Endodermal cell (in vitro differentiated cells): ENCODE results near the gene RAB38. TPM values are rescaled to one million over a fixed set of nuclear protein-coding genes. Genes with fewer than 3 reads are reported as not detected.

Experiments used
- DNase-seq: peaks from one replicate; pipeline ENCODE4 v3.0.0-alpha.2; 2017
- H3K27ac ChIP-seq: 2 replicates; pipeline ENCODE4 v1.5.1; 2013; ENCODE audit warnings: mild to moderate bottlenecking, low read depth, low read length, moderate library complexity
- H3K27me3 ChIP-seq: 2 replicates; pipeline ENCODE4 v1.6.1; 2013; ENCODE audit warnings: mild to moderate bottlenecking, low read length, moderate library complexity; ENCODE audit not compliant: insufficient read depth, control insufficient read depth, poor library complexity, severe bottlenecking
- H3K36me3 ChIP-seq: 2 replicates; pipeline ENCODE4 v1.7.0; 2013; ENCODE audit warnings: mild to moderate bottlenecking, low read length, moderate library complexity; ENCODE audit not compliant: control insufficient read depth, insufficient read depth
- H3K4me1 ChIP-seq: one replicate; pipeline ENCODE4 v1.7.0; 2013; ENCODE audit warnings: low read length; ENCODE audit not compliant: control insufficient read depth, insufficient read depth
- H3K4me3 ChIP-seq: 2 replicates; pipeline ENCODE4 v1.5.1; 2013; ENCODE audit warnings: mild to moderate bottlenecking, low read length, moderate library complexity
- H3K9ac ChIP-seq: 2 replicates; pipeline ENCODE4 v1.6.1; 2013; ENCODE audit warnings: mild to moderate bottlenecking, low read length, moderate library complexity; ENCODE audit not compliant: poor library complexity, severe bottlenecking; ENCODE audit errors: extremely low read depth
- H3K9me3 ChIP-seq: 2 replicates; pipeline ENCODE4 v1.6.1; 2013; ENCODE audit warnings: mild to moderate bottlenecking, low read length, moderate library complexity; ENCODE audit not compliant: control insufficient read depth
- H3K27ac Mint-ChIP-seq: 2 replicates; pipeline ENCODE4 v1.8.0; 2020; ENCODE audit warnings: mixed read lengths
- H3K27me3 Mint-ChIP-seq: 2 replicates; pipeline ENCODE4 v1.8.0; 2021; ENCODE audit warnings: mild to moderate bottlenecking, mixed read lengths; ENCODE audit not compliant: insufficient read depth
- H3K36me3 Mint-ChIP-seq: 2 replicates; pipeline ENCODE4 v1.8.0; 2020; ENCODE audit warnings: low read depth, mixed read lengths
- H3K4me1 Mint-ChIP-seq: 2 replicates; pipeline ENCODE4 v1.8.0; 2020; ENCODE audit warnings: mixed read lengths
- H3K4me3 Mint-ChIP-seq: 2 replicates; pipeline ENCODE4 v1.8.0; 2020; ENCODE audit warnings: mild to moderate bottlenecking, moderate library complexity, mixed read lengths
- H3K9me3 Mint-ChIP-seq: 2 replicates; pipeline ENCODE4 v1.8.0; 2020; ENCODE audit warnings: mild to moderate bottlenecking, mixed read lengths
- WGBS, 2 experiments: methylation state at CpG; one replicate each; pipeline versions ENCODE4 v1.1.5 to v1.1.7; 2013; ENCODE audit warnings: missing lambda C conversion rate in 2 of 2, mixed read lengths in 1 of 2; ENCODE audit not compliant: insufficient coverage in 1 of 2, insufficient read length in 1 of 2; 5-methylcytosine and 5-hydroxymethylcytosine counted together
- total RNA-seq, 2 donors: library from RNA; stranded (reverse); fragmentation: NEBNext Ultra II Directional in 1 of 2; extraction: Animal tissue kit (Norgen Biotek cat#: 25700) in 1 of 2; gene quantifications; 2 replicates in 1 of 2; 3 replicates in 1 of 2; pipeline ENCODE4 v1.2.1, GENCODE V29; 2021
- TF ChIP-seq, protein P1 (sequence below): fragments of 200-600 bp; sonication (generic); conservative IDR thresholded peaks from 2 replicates; pipeline ENCODE4 v1.5.0; 2021; ENCODE audit warnings: antibody characterized with exemption, mild to moderate bottlenecking

RAB38 gene
- total RNA-seq, 2 donors from 2014 or later = 12.3 to 15.0 TPM

DNA sequence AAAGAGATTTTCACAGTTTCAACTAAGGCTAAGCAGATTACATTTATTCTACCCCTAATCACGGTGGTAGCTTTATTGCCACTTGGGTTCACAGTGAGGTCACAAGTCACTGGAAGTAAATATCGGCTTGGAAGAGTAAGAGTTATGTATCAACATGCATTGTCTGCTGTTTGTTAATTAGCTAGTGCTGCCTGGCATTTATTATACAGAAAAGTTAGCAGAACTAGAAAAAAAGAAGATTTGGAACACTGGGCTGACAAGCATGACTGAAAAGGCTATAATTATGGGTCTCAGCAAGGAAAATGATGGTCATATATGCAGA, 13.7 kb upstream of the RAB38 start:
- H3K4me1 Mint-ChIP-seq = peaks cover 4% of the 10 kb centered on the region
- H3K4me3 ChIP-seq = no peak overlapping the region
- H3K27ac ChIP-seq = no peak overlapping the region
- TF ChIP-seq, protein P1, sequence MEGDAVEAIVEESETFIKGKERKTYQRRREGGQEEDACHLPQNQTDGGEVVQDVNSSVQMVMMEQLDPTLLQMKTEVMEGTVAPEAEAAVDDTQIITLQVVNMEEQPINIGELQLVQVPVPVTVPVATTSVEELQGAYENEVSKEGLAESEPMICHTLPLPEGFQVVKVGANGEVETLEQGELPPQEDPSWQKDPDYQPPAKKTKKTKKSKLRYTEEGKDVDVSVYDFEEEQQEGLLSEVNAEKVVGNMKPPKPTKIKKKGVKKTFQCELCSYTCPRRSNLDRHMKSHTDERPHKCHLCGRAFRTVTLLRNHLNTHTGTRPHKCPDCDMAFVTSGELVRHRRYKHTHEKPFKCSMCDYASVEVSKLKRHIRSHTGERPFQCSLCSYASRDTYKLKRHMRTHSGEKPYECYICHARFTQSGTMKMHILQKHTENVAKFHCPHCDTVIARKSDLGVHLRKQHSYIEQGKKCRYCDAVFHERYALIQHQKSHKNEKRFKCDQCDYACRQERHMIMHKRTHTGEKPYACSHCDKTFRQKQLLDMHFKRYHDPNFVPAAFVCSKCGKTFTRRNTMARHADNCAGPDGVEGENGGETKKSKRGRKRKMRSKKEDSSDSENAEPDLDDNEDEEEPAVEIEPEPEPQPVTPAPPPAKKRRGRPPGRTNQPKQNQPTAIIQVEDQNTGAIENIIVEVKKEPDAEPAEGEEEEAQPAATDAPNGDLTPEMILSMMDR = no peak
- H3K27ac Mint-ChIP-seq = no peak overlapping the region
- H3K27me3 ChIP-seq = no peaks in the 10 kb centered on the region
- no peak overlapping the region for H3K4me3 Mint-ChIP-seq
- H3K36me3 ChIP-seq = no peaks in the 10 kb centered on the region
- no peaks in the 10 kb centered on the region for H3K9me3 Mint-ChIP-seq
- WGBS, 2 experiments = 87% methylated on average over 2 of the region's 2 CpGs; no CpG with 5 or more reads in 1 of the 2 experiments
- no peak for DNase-seq
- no peak overlapping the region for H3K9ac ChIP-seq
- H3K4me1 ChIP-seq = no peaks in the 10 kb centered on the region
- no peaks in the 10 kb centered on the region for H3K36me3 Mint-ChIP-seq
- H3K27me3 Mint-ChIP-seq = no peaks in the 10 kb centered on the region
- no peaks in the 10 kb centered on the region for H3K9me3 ChIP-seq

DNA sequence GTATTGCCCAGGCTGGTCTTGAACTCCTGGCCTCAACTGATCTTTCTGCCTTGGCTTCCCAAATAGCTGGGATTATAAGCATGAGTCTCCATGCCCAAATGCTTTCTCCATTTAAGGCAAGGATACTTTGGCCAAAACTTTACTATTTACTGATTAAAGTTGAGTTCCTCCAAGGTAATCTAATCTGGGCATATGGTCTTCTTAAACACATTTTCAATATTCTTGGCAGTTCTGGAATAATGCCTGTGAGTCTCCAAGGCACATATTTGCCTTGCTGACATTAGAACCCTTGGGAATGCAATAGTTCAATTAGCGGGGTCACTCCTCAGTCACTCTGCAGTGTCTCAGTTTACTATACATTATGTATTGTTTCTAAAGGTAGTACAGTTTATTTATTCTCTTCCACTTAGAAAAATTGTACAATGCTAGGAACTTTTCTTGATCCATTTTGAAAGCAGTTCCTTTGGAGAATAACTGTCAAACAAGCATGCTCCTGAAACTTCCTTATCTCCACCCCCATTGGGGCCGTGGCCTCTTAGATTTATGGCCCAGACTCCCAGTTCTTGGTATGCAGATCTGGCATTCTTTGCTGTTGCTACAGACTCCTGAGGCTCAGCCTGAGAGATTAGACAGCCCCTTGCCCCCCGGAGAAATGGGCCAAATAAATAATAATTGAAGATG, 13.1 kb upstream of the RAB38 start:
- no peak overlapping the region for H3K27ac Mint-ChIP-seq
- no peaks in the 10 kb centered on the region for H3K4me1 ChIP-seq
- H3K4me3 Mint-ChIP-seq = no peak overlapping the region

DNA sequence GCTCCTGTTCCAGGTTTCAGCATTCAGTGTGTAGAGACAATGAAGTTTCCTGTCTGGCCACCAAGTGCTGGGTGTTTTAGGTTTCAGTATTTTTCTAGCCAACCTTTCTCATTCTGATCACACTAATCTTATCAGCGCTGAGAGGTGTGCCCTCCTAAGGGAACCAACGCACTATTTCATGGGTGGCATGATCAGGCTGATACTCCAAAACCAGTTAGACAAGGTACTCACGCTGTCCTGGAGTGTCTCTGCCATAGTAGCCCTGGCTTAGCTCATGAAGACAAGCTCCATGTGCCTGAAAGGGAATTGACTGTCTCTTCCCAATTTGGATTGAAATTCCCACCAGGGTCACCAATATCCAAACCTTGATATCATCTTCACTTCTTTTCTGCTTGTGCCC, 8.0 kb upstream of the RAB38 start:
- TF ChIP-seq, protein P1 = no peak
- Mint-ChIP-seq H3K36me3 (no peaks in the 10 kb centered on the region), H3K4me1 (peaks cover 23% of the 10 kb centered on the region), H3K27me3 (no peaks in the 10 kb centered on the region), H3K27ac (no peak overlapping the region), H3K9me3 (no peaks in the 10 kb centered on the region), H3K4me3 (no peak overlapping the region)
- peaks cover 6% of the 10 kb centered on the region for H3K4me1 ChIP-seq
- 89 to 91% methylated on average over 3 of the region's 3 CpGs for WGBS, 2 experiments
- H3K27ac ChIP-seq = no peak overlapping the region
- H3K9me3 ChIP-seq = no peaks in the 10 kb centered on the region
- no peaks in the 10 kb centered on the region for H3K27me3 ChIP-seq
- no peak for DNase-seq
- no peak overlapping the region for H3K4me3 ChIP-seq
- no peaks in the 10 kb centered on the region for H3K36me3 ChIP-seq
- H3K9ac ChIP-seq = no peak overlapping the region

More for the DNA sequence above, 13.1 kb upstream of the RAB38 start:
- H3K4me1 Mint-ChIP-seq = peaks cover 4% of the 10 kb centered on the region
- TF ChIP-seq, protein P1 = no peak
- no peak overlapping the region for H3K27ac ChIP-seq
- 60 to 90% methylated on average over 1 to 3 of the region's 3 CpGs for WGBS, 2 experiments
- H3K27me3 ChIP-seq = no peaks in the 10 kb centered on the region
- H3K9me3 Mint-ChIP-seq = no peaks in the 10 kb centered on the region
- no peak overlapping the region for H3K4me3 ChIP-seq
- no peaks in the 10 kb centered on the region for H3K9me3 ChIP-seq
- no peaks in the 10 kb centered on the region for H3K27me3 Mint-ChIP-seq
- H3K36me3 Mint-ChIP-seq = no peaks in the 10 kb centered on the region
- no peak for DNase-seq
- no peak overlapping the region for H3K9ac ChIP-seq
- no peaks in the 10 kb centered on the region for H3K36me3 ChIP-seq
